ENCODE data around the gene KIF2A. TPM values are rescaled to one million over a fixed set of nuclear protein-coding genes. Genes with fewer than 3 reads are reported as not detected.

The KIF2A gene
- total RNA-seq, 1 experiment from 2014 or later = 81.4 TPM

DNA sequence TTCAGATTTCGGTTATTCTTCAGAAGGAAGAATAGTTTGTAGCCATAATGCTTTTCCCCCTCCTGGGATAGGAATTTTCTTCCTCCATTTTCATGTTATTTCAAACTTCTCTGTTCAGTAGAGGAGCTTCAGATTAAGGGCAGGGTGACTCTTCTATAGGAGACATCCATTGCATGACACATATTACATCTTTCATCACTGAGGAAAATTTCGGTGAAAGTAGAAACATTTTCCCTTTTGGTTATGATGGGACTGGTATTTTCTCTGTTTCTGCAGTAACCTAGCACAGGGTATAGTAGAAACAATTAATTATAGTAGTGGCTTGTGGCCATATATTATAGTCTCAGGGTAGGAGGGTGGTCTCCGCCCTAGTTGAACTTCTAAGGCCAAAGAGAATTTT is 107.7 kb downstream of the KIF2A start:
- H3K27ac Mint-ChIP-seq (ENCODE audit: unreplicated experiment) = peak overlapping the region; percentile 90
- BruUV-seq (replicated peaks) = TSS peak; percentile 32
- peaks cover 18% of the 10 kb centered on the region for H3K36me3 Mint-ChIP-seq (ENCODE audit: insufficient read depth, unreplicated experiment)
- intact Hi-C loops (cut with micrococcal nuclease; ENCODE audit: unreplicated experiment) = no loop called here
- peak overlapping the region; percentile 90 for H3K4me3 Mint-ChIP-seq (ENCODE audit: low read depth, unreplicated experiment)
- TF ChIP-seq CTCF (IDR thresholded peaks at IDR 0.05; ENCODE audit: unreplicated experiment) = no peak
- H3K9me3 Mint-ChIP-seq (ENCODE audit: low read depth, unreplicated experiment) = no peaks in the 10 kb centered on the region
- peaks cover 14% of the 10 kb centered on the region for H3K4me1 Mint-ChIP-seq (ENCODE audit: low read depth, unreplicated experiment)
- CTCF ChIA-PET = interaction anchor here (1.3 to 2.5 kb wide), 2 partner anchors 10 to 18 kb away, joined by 3 to 31 read pairs; partner anchors contain the start of gene DIMT1
- DNase-seq = no peak
- no peaks in the 10 kb centered on the region for H3K27me3 Mint-ChIP-seq (ENCODE audit: unreplicated experiment)

DNA sequence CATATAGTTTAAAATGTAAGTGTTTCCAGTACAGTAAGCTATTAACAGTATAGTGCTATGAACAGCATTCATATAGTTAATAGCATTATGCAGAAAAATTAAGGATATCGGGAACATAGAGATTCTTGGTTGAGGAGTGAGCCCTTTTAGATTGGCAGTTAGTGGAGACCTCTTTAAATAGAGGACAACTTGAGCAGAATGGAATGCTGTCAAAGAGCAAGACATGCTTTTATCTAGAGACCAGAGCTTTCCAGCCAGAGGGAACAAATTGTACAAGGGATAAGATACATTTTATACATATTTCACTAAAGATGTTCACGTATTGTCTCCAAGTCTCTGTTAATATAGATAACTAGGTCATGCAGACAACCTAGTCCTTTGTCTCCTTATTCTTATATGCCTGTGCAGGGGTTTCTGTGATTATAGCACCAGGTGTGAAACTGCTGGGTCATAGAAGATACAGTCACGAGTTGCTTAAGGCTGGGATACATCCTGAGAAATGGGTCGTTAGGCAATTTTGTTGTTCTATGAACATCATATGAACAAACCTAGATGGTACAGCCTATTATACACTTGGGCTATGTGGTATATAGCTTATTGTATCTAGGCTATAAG is 112.6 kb downstream of the KIF2A start:
- intact Hi-C loops (cut with micrococcal nuclease; ENCODE audit: unreplicated experiment) = no loop called here
- CTCF ChIA-PET = interaction anchor here (0.8 kb wide), 1 partner anchor 518 kb away, joined by 7 read pairs; no protein-coding TSS in a partner anchor
- no TSS peak for BruUV-seq (replicated peaks)

GRCh38 chr5:62419609-62420008 is 113.6 kb downstream of the KIF2A start:
- Mint-ChIP-seq H3K36me3 (ENCODE audit: insufficient read depth, unreplicated experiment) (no peaks in the 10 kb centered on the region), H3K4me3 (ENCODE audit: low read depth, unreplicated experiment) (no peak overlapping the region), H3K9me3 (ENCODE audit: low read depth, unreplicated experiment) (no peaks in the 10 kb centered on the region), H3K27me3 (ENCODE audit: unreplicated experiment) (no peaks in the 10 kb centered on the region), H3K4me1 (ENCODE audit: low read depth, unreplicated experiment) (peaks cover 1% of the 10 kb centered on the region), H3K27ac (ENCODE audit: unreplicated experiment) (no peak overlapping the region)
- intact Hi-C loops (cut with micrococcal nuclease; ENCODE audit: unreplicated experiment) = no loop called here
- BruUV-seq (replicated peaks) = no TSS peak
- CTCF ChIA-PET = no interaction called here
- DNase-seq = no peak
- no peak for TF ChIP-seq CTCF (IDR thresholded peaks at IDR 0.05; ENCODE audit: unreplicated experiment)

More for the DNA sequence above, 112.6 kb downstream of the KIF2A start:
- TF ChIP-seq CTCF (IDR thresholded peaks at IDR 0.05; ENCODE audit: unreplicated experiment) = no peak
- Mint-ChIP-seq H3K9me3 (ENCODE audit: low read depth, unreplicated experiment) (no peaks in the 10 kb centered on the region), H3K4me3 (ENCODE audit: low read depth, unreplicated experiment) (no peak overlapping the region), H3K27ac (ENCODE audit: unreplicated experiment) (no peak overlapping the region), H3K4me1 (ENCODE audit: low read depth, unreplicated experiment) (peaks cover 11% of the 10 kb centered on the region), H3K36me3 (ENCODE audit: insufficient read depth, unreplicated experiment) (peaks cover 2% of the 10 kb centered on the region), H3K27me3 (ENCODE audit: unreplicated experiment) (no peaks in the 10 kb centered on the region)
- DNase-seq = no peak

DNA sequence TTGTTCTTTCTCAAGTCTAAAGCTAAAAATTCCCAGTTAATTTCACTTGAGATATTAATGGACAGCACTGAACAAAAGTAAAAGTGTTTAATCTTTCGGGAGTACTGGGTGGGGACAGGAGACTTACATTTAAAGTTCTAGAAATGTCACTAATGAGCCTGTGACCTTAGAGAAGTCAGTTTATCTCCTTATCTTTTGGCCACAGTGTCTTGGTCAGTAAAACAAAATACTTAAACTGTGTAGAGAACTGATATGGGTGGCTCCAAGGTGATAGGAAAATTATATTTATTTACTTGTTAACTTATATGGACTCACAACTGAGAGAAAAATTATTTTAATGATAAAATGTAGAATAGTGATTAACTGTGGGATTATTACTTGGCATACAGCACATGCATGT is 115.4 kb downstream of the KIF2A start:
- Mint-ChIP-seq H3K27me3 (ENCODE audit: unreplicated experiment) (no peaks in the 10 kb centered on the region), H3K4me3 (ENCODE audit: low read depth, unreplicated experiment) (no peak overlapping the region), H3K4me1 (ENCODE audit: low read depth, unreplicated experiment) (no peaks in the 10 kb centered on the region), H3K9me3 (ENCODE audit: low read depth, unreplicated experiment) (no peaks in the 10 kb centered on the region), H3K36me3 (ENCODE audit: insufficient read depth, unreplicated experiment) (no peaks in the 10 kb centered on the region), H3K27ac (ENCODE audit: unreplicated experiment) (no peak overlapping the region)
- TF ChIP-seq CTCF (IDR thresholded peaks at IDR 0.05; ENCODE audit: unreplicated experiment) = no peak
- DNase-seq = no peak
- CTCF ChIA-PET = no interaction called here
- intact Hi-C loops (cut with micrococcal nuclease; ENCODE audit: unreplicated experiment) = no loop called here
- BruUV-seq (replicated peaks) = no TSS peak
